HG03060 (cell line): ENCODE measurements around the gene NCAPD2.
"Not testable (repeated sequence)": the region's sequence is repeated elsewhere in the genome, so short reads cannot be mapped to it uniquely, and the experiment has no call there.

Experiments used
- ATAC-seq: cut with Tn5 transposase; IDR thresholded peaks from one replicate; pipeline ENCODE4 v1.9.1; 2021; ENCODE audit warnings: low read depth, moderate number of reproducible peaks; ENCODE audit not compliant: unreplicated experiment

NCAPD2 gene

DNA sequence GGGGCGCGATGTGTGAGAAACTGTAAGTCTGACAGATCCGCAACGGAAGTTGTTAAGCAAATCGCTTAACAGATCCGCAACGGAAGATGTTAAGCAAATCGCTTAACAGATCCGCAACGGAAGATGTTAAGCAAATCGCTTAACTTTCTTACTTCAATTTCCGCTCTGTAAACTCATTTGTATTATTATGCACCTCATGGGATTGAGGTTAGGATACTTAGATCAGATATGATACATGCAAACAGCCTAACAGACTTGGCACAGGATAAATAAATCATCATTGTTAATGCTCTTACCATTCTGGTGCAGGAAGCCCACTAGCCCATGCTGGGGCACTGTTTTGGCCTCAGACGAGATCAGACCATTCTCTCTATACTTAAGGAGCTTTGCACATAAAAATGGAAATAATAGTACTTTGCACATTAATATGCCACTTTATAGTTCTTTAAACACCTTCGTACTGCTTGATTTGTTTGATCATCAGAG is 399 bp downstream of the NCAPD2 start:
- ATAC-seq = no peak

GRCh38 chr12:6494968-6495367 is 1.1 kb downstream of the NCAPD2 start:
- no peak for ATAC-seq

GRCh38 chr12:6497291-6497690 is 3.4 kb downstream of the NCAPD2 start:
- ATAC-seq = not testable (repeated sequence)

GRCh38 chr12:6500466-6500865 is 6.6 kb downstream of the NCAPD2 start:
- ATAC-seq = no peak

GRCh38 chr12:6507102-6507998 is 13.4 kb downstream of the NCAPD2 start:
- ATAC-seq = no peak

- no peak for ATAC-seq
Measured at GRCh38 chr12:6508087-6508486, 14.2 kb downstream of the NCAPD2 start.

GRCh38 chr12:6520186-6520585 is 26.3 kb downstream of the NCAPD2 start:
- no peak for ATAC-seq

DNA sequence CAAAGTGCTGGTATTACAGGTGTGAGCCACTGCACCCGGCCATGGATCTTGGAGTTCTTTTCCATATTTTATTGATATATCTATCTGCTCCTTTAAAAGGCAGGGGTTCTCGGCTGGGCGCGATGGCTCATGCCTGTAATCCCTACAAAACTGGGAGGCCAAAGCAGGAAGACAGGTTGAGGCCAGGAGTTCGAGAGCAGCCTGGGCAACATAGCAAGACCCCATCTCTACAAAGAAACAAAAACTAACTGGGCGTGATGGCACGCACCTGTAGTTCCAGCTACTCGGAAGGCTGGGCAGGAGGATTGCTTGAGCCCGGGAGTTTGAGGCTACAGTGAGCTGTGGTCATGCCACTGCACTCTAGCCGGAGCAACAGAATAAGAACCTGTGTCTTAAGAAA is 28.3 kb downstream of the NCAPD2 start:
- no peak for ATAC-seq

DNA sequence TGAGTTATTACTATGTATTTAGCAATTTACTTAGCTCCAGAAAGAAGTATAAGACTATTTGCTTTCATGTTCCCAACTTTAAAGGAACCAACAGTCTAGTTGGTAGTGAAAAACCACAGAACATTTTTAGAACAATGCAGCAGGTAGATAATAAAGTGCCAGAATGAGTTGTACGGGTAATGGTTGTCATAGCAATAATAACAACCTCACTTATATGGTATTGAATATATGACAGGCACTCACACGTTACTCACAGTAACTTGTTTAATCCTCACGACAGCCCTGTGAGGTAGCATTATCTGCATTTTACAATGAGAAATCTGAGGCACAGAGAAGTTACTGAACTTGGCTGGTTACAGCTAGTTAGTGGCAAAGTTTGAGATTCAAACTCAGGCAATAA is 29.8 kb downstream of the NCAPD2 start:
- ATAC-seq = no peak

DNA sequence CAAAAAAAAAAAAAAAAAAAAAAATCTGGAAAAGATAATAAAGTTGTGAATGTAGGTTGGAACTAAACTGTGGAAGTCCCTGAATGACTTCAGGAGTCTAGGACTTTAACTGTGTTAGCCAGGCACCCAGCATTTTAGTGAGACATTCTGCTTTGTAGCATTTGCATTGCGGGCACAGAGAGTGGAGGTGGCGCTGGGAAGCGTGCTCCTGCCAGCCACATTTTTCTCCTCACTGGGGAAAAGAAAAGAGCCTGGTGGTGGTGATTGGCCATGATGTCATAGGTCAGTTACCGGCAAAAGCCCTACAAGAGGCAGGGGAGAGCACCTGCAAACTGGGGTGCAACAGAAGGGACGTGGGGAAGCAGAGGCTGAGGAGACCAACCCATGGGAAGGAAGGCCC is 30.7 kb downstream of the NCAPD2 start:
- no peak for ATAC-seq

DNA sequence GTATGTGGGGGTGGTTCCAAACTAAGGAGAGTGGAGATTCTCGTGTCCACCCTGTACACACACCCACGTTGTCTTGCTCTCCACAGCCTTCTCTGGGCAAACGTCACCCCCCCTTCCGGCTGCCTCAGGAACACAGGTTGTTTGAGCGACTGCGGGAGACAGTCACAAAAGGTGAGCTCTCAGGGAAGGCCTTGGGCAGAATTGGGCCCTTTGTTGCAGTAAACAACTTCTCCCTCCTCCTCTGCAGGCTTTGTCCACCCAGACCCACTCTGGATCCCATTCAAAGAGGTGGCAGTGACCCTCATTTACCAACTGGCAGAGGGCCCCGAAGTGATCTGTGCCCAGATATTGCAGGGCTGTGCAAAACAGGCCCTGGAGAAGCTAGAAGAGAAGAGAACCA is 32.3 kb downstream of the NCAPD2 start:
- no peak for ATAC-seq

DNA sequence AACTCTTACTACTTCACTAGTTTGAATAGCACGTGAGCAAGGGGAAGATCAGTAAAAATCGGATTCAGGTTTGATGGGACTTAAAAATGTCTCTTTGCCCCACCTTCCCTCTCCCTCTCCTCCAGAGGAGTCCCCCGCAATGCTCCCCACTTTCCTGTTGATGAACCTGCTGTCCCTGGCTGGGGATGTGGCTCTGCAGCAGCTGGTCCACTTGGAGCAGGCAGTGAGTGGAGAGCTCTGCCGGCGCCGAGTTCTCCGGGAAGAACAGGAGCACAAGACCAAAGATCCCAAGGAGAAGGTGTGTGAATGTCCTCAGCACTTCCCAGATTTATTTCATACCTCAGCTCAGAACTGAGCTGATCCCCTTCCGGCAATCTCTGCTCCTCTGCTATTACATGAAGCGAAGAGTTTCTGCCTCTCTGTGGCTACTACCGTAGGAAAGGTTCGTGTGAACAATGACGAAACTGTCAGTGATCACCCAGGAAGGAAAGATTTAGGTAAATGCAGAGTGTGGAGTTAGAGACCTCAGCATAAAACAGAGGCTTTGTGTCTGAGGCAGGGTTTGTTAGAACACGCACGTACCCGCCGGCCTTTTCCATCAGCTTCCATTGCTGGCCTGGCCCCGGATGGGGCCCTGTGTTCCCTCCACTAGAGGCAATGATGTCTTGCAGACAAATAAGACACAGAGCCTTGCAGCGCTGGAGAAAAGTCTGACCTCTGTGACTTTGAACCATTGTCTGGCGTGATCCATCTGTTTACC is 33.0 kb downstream of the NCAPD2 start:
- ATAC-seq = no peak

DNA sequence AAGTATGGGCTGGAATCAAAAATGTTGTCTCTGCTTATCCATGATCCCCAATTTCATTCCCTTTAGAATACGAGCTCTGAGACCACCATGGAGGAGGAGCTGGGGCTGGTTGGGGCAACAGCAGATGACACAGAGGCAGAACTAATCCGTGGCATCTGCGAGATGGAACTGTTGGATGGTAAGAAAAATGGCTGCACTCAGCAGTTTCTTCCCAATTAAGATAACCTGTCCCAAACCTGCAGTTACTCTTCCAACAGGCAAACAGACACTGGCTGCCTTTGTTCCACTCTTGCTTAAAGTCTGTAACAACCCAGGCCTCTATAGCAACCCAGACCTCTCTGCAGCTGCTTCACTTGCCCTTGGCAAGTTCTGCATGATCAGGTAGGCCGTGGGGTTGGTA is 33.8 kb downstream of the NCAPD2 start:
- ATAC-seq = no peak

GRCh38 chr12:6528539-6529235 is 34.8 kb downstream of the NCAPD2 start:
- no peak for ATAC-seq

GRCh38 chr12:6529291-6529737 is 35.4 kb downstream of the NCAPD2 start:
- ATAC-seq = no peak

DNA sequence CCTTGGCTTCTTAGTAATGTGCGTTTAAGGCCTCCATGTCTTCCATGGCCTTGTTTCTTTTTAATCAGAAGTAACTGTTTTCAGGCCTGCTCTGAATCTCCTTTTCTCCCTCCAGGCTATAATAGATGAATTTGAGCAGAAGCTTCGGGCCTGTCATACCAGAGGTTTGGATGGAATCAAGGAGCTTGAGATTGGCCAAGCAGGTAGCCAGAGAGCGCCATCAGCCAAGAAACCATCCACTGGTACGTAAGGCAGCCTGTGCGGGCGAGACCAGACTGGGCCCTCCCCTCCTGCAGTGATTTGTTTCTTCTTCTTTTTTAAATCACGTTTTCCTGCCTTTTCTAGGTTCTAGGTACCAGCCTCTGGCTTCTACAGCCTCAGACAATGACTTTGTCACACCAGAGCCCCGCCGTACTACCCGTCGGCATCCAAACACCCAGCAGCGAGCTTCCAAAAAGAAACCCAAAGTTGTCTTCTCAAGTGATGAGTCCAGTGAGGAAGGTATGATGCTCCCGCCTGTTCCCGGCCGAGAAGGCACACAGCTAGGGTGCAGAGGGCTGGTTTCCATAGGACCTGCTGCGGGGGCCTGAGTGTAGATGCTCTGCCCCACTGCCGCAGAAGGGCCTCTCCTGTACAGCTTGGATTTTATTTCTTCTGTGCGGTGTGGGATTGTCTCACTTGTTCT is 36.8 kb downstream of the NCAPD2 start:
- no peak for ATAC-seq

GRCh38 chr12:6532051-6532926 is 38.4 kb downstream of the NCAPD2 start:
- ATAC-seq = no peak

DNA sequence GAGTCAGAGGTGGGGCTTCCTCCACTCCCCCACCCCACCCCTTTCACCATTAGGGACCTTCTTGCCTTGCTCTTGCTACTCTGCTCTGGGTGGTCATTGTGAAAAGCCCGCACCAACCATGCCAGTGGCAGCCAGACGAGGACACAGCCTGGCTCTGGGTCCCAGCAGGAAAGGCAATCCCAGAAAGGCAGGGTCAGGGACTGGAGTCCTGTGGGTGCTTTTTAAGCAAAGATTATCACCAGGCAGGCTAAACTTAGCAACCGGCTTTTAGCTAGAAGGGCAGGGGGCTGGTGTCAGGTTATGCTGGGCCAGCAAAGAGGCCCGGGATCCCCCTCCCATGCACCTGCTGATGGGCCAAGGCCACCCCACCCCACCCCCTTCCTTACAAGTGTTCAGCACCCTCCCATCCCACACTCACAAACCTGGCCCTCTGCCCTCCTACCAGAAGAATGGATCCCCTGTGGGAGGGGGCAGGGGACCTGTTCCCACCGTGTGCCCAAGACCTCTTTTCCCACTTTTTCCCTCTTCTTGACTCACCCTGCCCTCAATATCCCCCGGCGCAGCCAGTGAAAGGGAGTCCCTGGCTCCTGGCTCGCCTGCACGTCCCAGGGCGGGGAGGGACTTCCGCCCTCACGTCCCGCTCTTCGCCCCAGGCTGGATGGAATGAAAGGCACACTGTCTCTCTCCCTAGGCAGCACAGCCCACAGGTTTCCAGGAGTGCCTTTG is 39.2 kb downstream of the NCAPD2 start:
- no peak for ATAC-seq

- ATAC-seq = no peak
Measured at GRCh38 chr12:6533653-6533922, 39.7 kb downstream of the NCAPD2 start.
